Measurements from ENCODE around the gene POLD2. TPM values are rescaled to one million over a fixed set of nuclear protein-coding genes. Genes with fewer than 3 reads are reported as not detected.

The POLD2 gene
- total and polyA plus RNA-seq, 2 donors = 37.5 to 73.5 TPM

DNA sequence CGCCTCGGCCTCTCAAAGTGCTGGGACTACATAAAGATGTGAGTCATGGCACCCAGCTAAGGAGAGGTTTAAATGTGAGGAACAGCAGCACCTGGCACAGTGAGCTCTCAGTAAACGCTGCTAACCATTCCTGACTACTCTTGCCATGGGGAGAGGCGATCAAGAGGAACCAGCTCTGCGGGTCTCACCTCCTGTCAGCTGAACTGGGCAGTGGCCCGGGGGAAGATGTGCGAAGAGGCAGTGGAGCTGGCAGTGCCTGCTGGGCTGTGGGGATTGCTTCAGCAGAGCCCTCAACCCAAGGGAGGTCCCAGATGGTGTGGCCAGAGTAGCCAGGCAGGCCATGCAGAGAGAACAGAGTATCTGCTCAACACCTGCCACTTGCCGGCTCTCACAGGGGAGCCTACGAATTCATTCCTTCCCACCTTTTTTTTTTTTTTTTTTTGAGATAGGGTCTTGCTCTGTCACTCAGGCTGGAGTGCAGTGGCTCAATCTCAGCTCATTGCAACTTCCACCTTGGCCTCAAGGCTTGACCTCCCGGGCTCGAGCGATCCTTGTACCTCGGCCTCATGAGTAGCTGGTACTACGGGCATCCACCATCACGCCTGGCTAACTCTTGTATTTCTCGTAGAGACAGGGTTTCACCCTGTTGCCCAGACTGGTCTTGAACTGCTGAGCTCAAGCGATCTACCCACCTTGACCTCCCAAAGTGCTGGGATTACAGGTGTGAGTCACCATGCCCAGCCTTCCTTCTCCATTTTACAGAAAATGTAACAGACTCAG is 47.9 kb downstream of the POLD2 start:
- WGBS = 90% methylated on average over 17 of the region's 17 CpGs
- no peak for DNase-seq (ENCODE audit: extremely low spot score)
- Histone ChIP-seq H3K4me3 (ENCODE audit: low read depth, low read length) (no peak overlapping the region), H3K4me1 (ENCODE audit: insufficient read depth) (no peaks in the 10 kb centered on the region), H3K36me3 (ENCODE audit: insufficient read depth) (peaks cover under 1% of the 10 kb centered on the region), H3K27ac (ENCODE audit: low read depth) (no peak overlapping the region)

DNA sequence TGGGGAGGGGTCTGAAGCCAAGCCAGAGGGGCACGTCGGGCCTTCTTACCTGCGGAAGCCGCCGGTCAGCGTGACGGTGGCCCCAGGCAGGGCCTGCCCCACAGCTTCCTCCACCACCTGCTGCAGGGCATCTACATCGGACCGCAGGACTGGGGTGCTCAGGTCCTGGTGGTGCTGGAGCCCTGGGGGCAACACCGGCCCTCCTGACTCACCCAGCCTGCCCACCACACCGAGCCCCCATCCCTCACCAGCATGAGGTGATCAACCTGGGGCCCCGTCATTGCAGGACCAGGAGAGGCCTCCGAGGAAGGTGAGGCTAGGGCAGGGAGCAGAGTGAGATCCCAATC is 49.0 kb downstream of the POLD2 start:
- Histone ChIP-seq H3K4me3 (ENCODE audit: low read depth, low read length) (no peak overlapping the region), H3K27ac (ENCODE audit: low read depth) (peak overlapping the region; percentile 11), H3K36me3 (ENCODE audit: insufficient read depth) (no peaks in the 10 kb centered on the region), H3K4me1 (ENCODE audit: insufficient read depth) (no peaks in the 10 kb centered on the region)
- WGBS = 88% methylated on average over 13 of the region's 13 CpGs
- no peak for DNase-seq (ENCODE audit: extremely low spot score)

DNA sequence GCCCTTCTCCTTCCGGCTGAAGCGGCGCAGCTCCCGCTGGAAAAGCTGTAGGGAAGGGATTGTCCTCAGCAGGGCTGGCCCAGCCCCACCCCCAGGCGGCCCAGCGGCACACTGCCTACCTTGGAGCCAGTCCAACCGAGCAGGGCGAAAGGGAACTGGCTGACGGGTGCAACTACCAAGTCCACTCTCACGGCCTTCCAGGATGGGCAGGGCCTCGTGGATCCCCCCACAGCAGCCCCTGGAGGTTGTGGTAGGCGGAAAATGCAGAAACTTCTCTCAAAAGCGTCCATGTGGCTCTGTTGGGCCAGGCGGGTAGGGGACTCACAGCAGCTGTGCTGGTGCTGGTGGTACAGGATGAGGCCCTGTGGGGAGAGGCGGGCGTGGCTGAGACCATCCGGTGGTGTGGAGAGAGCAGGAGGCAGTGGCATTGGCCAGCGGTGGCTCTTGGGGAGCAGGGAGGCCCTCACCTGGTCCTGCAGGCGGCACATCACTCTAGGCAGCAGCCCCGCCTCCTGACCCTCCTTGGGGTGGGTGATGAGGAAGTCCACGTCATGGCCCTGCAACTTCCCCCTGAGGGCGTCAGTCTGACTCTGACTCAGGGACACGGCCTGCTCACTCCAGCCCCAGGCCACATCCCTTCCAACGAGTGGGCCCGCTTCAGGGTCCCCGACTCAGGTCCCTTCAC is 49.5 kb downstream of the POLD2 start:
- Histone ChIP-seq H3K36me3 (ENCODE audit: insufficient read depth) (no peaks in the 10 kb centered on the region), H3K4me1 (ENCODE audit: insufficient read depth) (no peaks in the 10 kb centered on the region), H3K4me3 (ENCODE audit: low read depth, low read length) (no peak overlapping the region), H3K27ac (ENCODE audit: low read depth) (peak overlapping the region; percentile 11)
- WGBS = 68% methylated on average over 26 of the region's 26 CpGs
- DNase-seq (ENCODE audit: extremely low spot score) = no peak

- Histone ChIP-seq H3K27ac (ENCODE audit: low read depth) (no peak overlapping the region), H3K36me3 (ENCODE audit: insufficient read depth) (no peaks in the 10 kb centered on the region), H3K4me1 (ENCODE audit: insufficient read depth) (no peaks in the 10 kb centered on the region), H3K4me3 (ENCODE audit: low read depth, low read length) (no peak overlapping the region)
- WGBS = 43% methylated on average over 12 of the region's 12 CpGs
- no peak for DNase-seq (ENCODE audit: extremely low spot score)
Observed at GRCh38 chr7:44072364-44073231, 50.8 kb downstream of the POLD2 start.

DNA sequence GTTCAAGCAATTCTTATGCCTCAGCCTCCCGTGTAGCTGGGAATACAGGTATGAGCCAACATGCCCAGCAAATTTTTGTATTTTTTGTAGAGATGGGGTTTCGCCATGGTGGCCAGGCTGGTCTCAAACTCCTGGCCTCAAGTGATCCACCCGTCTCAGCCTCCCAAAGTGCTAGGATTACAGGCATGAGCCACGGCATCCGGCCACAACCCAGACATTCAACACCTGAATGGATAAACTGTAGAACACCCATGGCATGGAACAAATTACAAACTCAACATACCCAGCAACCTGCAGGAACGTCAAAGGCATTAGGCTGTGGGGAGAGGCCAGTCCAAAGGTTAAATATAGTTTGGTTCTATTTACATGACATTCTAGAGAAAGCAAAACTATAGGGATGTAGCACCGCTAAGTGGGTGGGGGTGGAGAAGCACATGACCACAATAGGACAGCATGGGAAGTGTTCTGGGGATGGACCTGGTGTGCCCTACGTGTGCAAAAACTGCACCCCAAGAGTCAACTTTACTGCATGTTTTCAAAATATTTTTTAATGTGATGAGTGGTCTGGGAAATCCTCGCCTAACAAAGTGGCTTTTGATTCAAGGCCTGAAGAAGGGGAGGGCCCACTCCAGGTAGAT is 51.5 kb downstream of the POLD2 start:
- no peak for DNase-seq (ENCODE audit: extremely low spot score)
- H3K27ac ChIP-seq (ENCODE audit: low read depth) = no peak overlapping the region
- WGBS = 65% methylated on average over 9 of the region's 9 CpGs
- no peaks in the 10 kb centered on the region for H3K36me3 ChIP-seq (ENCODE audit: insufficient read depth)
- no peaks in the 10 kb centered on the region for H3K4me1 ChIP-seq (ENCODE audit: insufficient read depth)
- no peak overlapping the region for H3K4me3 ChIP-seq (ENCODE audit: low read depth, low read length)

DNA sequence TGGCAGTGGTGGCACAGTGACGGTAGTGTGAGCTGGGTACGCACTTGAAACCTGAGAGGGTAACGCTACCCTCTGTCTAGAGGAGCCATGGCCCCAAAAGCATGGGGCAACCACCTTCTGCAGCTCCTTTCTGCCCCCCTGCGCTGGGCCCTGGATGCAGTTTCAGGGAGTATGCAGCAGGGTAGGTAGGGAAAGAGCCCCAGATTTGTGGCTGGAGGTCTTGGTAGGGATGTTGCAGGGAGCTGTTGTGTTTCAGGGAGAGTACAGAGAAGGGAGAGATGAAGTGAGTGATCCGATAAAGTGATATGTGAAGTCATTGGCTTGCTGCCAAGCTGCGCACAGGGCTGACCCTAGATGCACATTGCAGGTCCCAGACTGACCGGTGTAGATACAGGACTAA is 55.3 kb downstream of the POLD2 start:
- no peaks in the 10 kb centered on the region for H3K36me3 ChIP-seq (ENCODE audit: insufficient read depth)
- no peaks in the 10 kb centered on the region for H3K4me1 ChIP-seq (ENCODE audit: insufficient read depth)
- H3K27ac ChIP-seq (ENCODE audit: low read depth) = no peak overlapping the region
- WGBS = 60% methylated on average over 7 of the region's 7 CpGs
- DNase-seq (ENCODE audit: extremely low spot score) = no peak
- H3K4me3 ChIP-seq (ENCODE audit: low read depth, low read length) = no peak overlapping the region

- WGBS = 86% methylated on average over 11 of the region's 11 CpGs
- H3K36me3 ChIP-seq (ENCODE audit: insufficient read depth) = peaks cover under 1% of the 10 kb centered on the region
- H3K27ac ChIP-seq (ENCODE audit: low read depth) = no peak overlapping the region
- DNase-seq (ENCODE audit: extremely low spot score) = no peak
- H3K4me1 ChIP-seq (ENCODE audit: insufficient read depth) = no peaks in the 10 kb centered on the region
- no peak overlapping the region for H3K4me3 ChIP-seq (ENCODE audit: low read depth, low read length)
Observed at GRCh38 chr7:44067064-44067951, 56.0 kb downstream of the POLD2 start.

GRCh38 chr7:44066494-44067063 is 56.8 kb downstream of the POLD2 start:
- Histone ChIP-seq H3K27ac (ENCODE audit: low read depth) (no peak overlapping the region), H3K4me3 (ENCODE audit: low read depth, low read length) (no peak overlapping the region), H3K36me3 (ENCODE audit: insufficient read depth) (peaks cover 2% of the 10 kb centered on the region), H3K4me1 (ENCODE audit: insufficient read depth) (no peaks in the 10 kb centered on the region)
- WGBS = 74% methylated on average over 7 of the region's 7 CpGs
- no peak for DNase-seq (ENCODE audit: extremely low spot score)

DNA sequence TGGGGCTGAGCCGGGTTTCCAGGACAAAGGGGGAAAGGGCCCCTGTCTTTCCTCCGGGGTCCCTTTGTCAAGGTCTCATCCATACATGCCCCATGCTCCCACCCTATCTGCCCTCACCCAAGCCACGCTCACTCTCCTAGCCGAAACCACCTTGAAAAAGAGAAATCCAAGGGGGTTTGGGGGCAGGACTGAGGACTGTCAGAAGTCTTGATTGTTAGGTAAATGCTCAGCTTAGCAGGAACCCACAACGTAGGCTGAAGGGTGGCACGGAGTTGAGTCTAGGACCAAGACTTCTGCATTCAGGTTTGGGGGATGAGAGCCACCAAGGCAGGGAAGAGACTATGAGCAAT is 57.3 kb downstream of the POLD2 start:
- H3K4me3 ChIP-seq (ENCODE audit: low read depth, low read length) = no peak overlapping the region
- no peak overlapping the region for H3K27ac ChIP-seq (ENCODE audit: low read depth)
- 36% methylated on average over 6 of the region's 6 CpGs for WGBS
- no peak for DNase-seq (ENCODE audit: extremely low spot score)
- no peaks in the 10 kb centered on the region for H3K4me1 ChIP-seq (ENCODE audit: insufficient read depth)
- peaks cover 2% of the 10 kb centered on the region for H3K36me3 ChIP-seq (ENCODE audit: insufficient read depth)

DNA sequence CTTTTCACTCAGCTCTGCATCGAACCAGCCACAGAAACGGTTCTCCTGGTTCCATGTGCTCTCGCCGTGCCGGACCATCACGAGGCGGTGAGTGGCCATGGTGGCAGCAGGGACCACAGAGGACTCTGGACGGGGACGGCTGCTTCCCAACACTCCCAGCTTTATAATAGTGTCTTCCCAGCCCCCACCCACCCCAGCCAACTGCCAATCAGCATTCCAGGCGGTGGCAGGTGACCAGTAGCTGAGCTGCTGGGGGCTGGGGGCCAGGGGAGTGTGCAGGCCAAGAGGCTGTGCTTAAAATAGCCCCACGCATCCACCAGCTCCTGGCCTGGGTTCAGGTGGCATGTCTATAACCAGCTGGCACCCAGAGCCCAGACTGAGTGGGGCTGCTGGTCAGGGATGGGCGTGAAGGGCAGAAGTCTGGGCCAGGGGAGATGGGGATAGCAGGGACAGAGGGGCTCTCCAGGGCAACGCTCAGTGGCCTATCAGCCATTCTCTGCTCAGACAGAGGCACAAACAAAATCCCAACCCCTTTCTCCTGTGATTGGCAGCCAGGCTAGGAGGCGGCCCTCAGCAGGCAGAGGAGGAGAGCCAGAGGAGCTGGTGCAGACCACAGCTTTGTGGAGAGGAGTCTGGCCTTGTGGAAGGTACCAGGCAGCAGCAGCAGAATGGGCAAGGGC is 57.8 kb downstream of the POLD2 start, which contains the start of gene PGAM2:
Gene PGAM2 (minus strand): TSS at position 137 of the 680 bp plus-strand sequence. CDS start 38 bp downstream, at position 99.
- H3K27ac ChIP-seq (ENCODE audit: low read depth) = no peak within 1 kb of the TSS
- WGBS = 26% methylated on average over 14 of the region's 14 CpGs
- H3K36me3 ChIP-seq (ENCODE audit: insufficient read depth) = peaks cover 2% of the 10 kb centered on the region
- no peak within 1 kb of the TSS for H3K4me3 ChIP-seq (ENCODE audit: low read depth, low read length)
- no peaks in the 10 kb centered on the region for H3K4me1 ChIP-seq (ENCODE audit: insufficient read depth)
- no peak for DNase-seq (ENCODE audit: extremely low spot score)

GRCh38 chr7:44064791-44065430 is 58.4 kb downstream of the POLD2 start:
- DNase-seq (ENCODE audit: extremely low spot score) = no peak
- WGBS = 41% methylated on average over 33 of the region's 33 CpGs
- Histone ChIP-seq H3K36me3 (ENCODE audit: insufficient read depth) (peaks cover 2% of the 10 kb centered on the region), H3K4me1 (ENCODE audit: insufficient read depth) (no peaks in the 10 kb centered on the region), H3K27ac (ENCODE audit: low read depth) (no peak overlapping the region), H3K4me3 (ENCODE audit: low read depth, low read length) (no peak overlapping the region)
